GM12873 (cell line): ENCODE measurements around the gene TEX36.

Source experiments
- CTCF ChIP-seq: IDR thresholded peaks from 2 replicates; pipeline ENCODE4 v1.5.1; 2012; ENCODE audit warnings: low read depth, mild to moderate bottlenecking, moderate library complexity, low read length, control low read depth; ENCODE audit not compliant: insufficient read depth; ENCODE audit errors: missing control alignments

TEX36 gene

GRCh38 chr10:125661431-125661940 is 21.5 kb downstream of the TEX36 start:
- no peak for TF ChIP-seq CTCF

- no peak for TF ChIP-seq CTCF
These were observed 23.9 kb downstream of the TEX36 start for GRCh38 chr10:125659071-125659470.

- no peak for TF ChIP-seq CTCF
These were observed 26.4 kb downstream of the TEX36 start for GRCh38 chr10:125656523-125656922.

- TF ChIP-seq CTCF: no peak
These were observed 36.7 kb downstream of the TEX36 start for GRCh38 chr10:125646311-125646710.

- TF ChIP-seq CTCF: no peak
These were observed 41.6 kb downstream of the TEX36 start for GRCh38 chr10:125641398-125641797.

- TF ChIP-seq CTCF: no peak
These were observed 42.3 kb downstream of the TEX36 start for GRCh38 chr10:125640653-125641052.

GRCh38 chr10:125639846-125640245 is 43.1 kb downstream of the TEX36 start:
- no peak for TF ChIP-seq CTCF

GRCh38 chr10:125638555-125638954 is 44.4 kb downstream of the TEX36 start:
- no peak for TF ChIP-seq CTCF
